Measurements from ENCODE around the gene TECRL. TPM values are rescaled to one million over a fixed set of nuclear protein-coding genes. Genes with fewer than 3 reads are reported as not detected.

The TECRL gene, protein sequence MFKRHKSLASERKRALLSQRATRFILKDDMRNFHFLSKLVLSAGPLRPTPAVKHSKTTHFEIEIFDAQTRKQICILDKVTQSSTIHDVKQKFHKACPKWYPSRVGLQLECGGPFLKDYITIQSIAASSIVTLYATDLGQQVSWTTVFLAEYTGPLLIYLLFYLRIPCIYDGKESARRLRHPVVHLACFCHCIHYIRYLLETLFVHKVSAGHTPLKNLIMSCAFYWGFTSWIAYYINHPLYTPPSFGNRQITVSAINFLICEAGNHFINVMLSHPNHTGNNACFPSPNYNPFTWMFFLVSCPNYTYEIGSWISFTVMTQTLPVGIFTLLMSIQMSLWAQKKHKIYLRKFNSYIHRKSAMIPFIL
- not detected in 2 replicates for total RNA-seq

GRCh38 chr4:64409300-64409699, at the start of gene TECRL:
Gene TECRL, minus strand, starts transcription at chr4:64409450. Its CDS starts 99 bp downstream, at chr4:64409351.

All from dermis lymphatic vessel endothelial cell (primary cell).